Breast epithelium (tissue), 4 donors: ENCODE data around the gene TMEM19. TPM values are rescaled to one million over a fixed set of nuclear protein-coding genes. Genes with fewer than 3 reads are reported as not detected.
"Not testable (repeated sequence)": the region's sequence is repeated elsewhere in the genome, so short reads cannot be mapped to it uniquely, and the experiment has no call there.

Experiments used
- DNase-seq, 2 donors: peaks; one replicate each; pipeline ENCODE4 v3.0.0-alpha.2; 2019; ENCODE audit warnings: low spot score in 2 of 2
- H3K27ac ChIP-seq, 2 donors: fragments of 200-600 bp; sonication (generic) in 1 of 2; one replicate each; pipeline ENCODE4 v1.5.1; 2016 to 2019; ENCODE audit warnings: mild to moderate bottlenecking in 1 of 2
- H3K27me3 ChIP-seq, 2 donors: fragments of 200-600 bp; sonication (generic) in 1 of 2; one replicate each; pipeline versions ENCODE4 v1.5.1 to v1.6.0; 2017 to 2019; ENCODE audit warnings: control low read depth in 1 of 2, mild to moderate bottlenecking in 1 of 2
- H3K36me3 ChIP-seq: fragments of 200-600 bp; one replicate; pipeline ENCODE4 v1.5.1; 2019
- H3K4me1 ChIP-seq, 2 donors: fragments of 200-600 bp; sonication (generic); one replicate each; pipeline ENCODE4 v1.5.1; 2016 to 2019; ENCODE audit warnings: control low read depth in 1 of 2
- H3K4me3 ChIP-seq, 3 donors: fragments of 200-600 bp; sonication (generic); 1 replicate in 2 of 3; 2 replicates in 1 of 3; pipeline ENCODE4 v1.5.1; 2016 to 2019; ENCODE audit warnings: mild to moderate bottlenecking in 3 of 3, moderate library complexity in 2 of 3
- H3K9me3 ChIP-seq, 2 donors: fragments of 200-600 bp; sonication (generic) in 1 of 2; one replicate each; pipeline ENCODE4 v1.5.1; 2016 to 2019; ENCODE audit warnings: control low read depth in 1 of 2
- CTCF ChIP-seq, 3 donors: fragments of 450-650 bp; IDR thresholded peaks; one replicate each; pipeline ENCODE4 v1.5.1; 2016 to 2017; ENCODE audit warnings: antibody characterized with exemption in 3 of 3, mild to moderate bottlenecking in 3 of 3, moderate library complexity in 3 of 3
- POLR2A ChIP-seq: fragments of 450-650 bp; IDR thresholded peaks from one replicate; pipeline ENCODE4 v1.6.1; 2016; ENCODE audit warnings: antibody characterized with exemption, mild to moderate bottlenecking, moderate library complexity
- POLR2AphosphoS5 ChIP-seq, 3 donors: sonication (generic); formaldehyde crosslinking; IDR thresholded peaks; one replicate each; pipeline ENCODE4 v1.6.1; 2017; ENCODE audit warnings: antibody characterized with exemption in 3 of 3
- intact Hi-C: fragments of 100-400 bp; cut with DNase I; formaldehyde crosslinking; loops from one replicate; pipeline ENCODE4 v1.15.1; 2023; ENCODE audit warnings: low total_unique reads
- total RNA-seq, 3 donors: library from RNA; depleted of rRNA; stranded (reverse); fragments of >200 nt; gene quantifications; one replicate each; pipeline ENCODE4 v1.1.0, GENCODE V29; 2016

TMEM19 gene
- total RNA-seq, 3 donors from 2014 or later: 13.0 to 29.0 (median 13.4) TPM

- no peak for DNase-seq
- Histone ChIP-seq H3K36me3 (no peaks in the 10 kb centered on the region), H3K27me3 (no peaks in the 10 kb centered on the region), H3K4me3 (no peak overlapping the region), H3K9me3 (no peaks in the 10 kb centered on the region), H3K4me1 (no peaks in the 10 kb centered on the region), H3K27ac (no peak overlapping the region)
- no peak for TF ChIP-seq CTCF (IDR thresholded peaks at IDR 0.05)
- no peak for TF ChIP-seq POLR2AphosphoS5 (IDR thresholded peaks at IDR 0.05)
- intact Hi-C loops: no loop called here
These were observed 7.2 kb downstream of the TMEM19 start for GRCh38 chr12:71693126-71693525.

GRCh38 chr12:71693651-71694050, 7.8 kb downstream of the TMEM19 start:
- H3K9me3 ChIP-seq, intact Hi-C loops, H3K36me3 ChIP-seq, H3K4me1 ChIP-seq, DNase-seq, H3K27ac ChIP-seq, H3K27me3 ChIP-seq, H3K4me3 ChIP-seq: not testable (repeated sequence)

GRCh38 chr12:71694099-71694820, 8.4 kb downstream of the TMEM19 start:
- Histone ChIP-seq H3K27me3 (no peaks in the 10 kb centered on the region), H3K27ac (no peak overlapping the region), H3K4me1 (no peaks in the 10 kb centered on the region), H3K9me3 (no peaks in the 10 kb centered on the region), H3K4me3 (no peak overlapping the region), H3K36me3 (no peaks in the 10 kb centered on the region)
- no peak for DNase-seq
- TF ChIP-seq POLR2AphosphoS5 (IDR thresholded peaks at IDR 0.05) (no peak), CTCF (IDR thresholded peaks at IDR 0.05) (no peak), POLR2A (no peak)
- intact Hi-C loops: no loop called here

GRCh38 chr12:71695782-71696181, 9.9 kb downstream of the TMEM19 start:
- Histone ChIP-seq H3K27me3 (no peaks in the 10 kb centered on the region), H3K9me3 (no peaks in the 10 kb centered on the region), H3K36me3 (no peaks in the 10 kb centered on the region), H3K27ac (no peak overlapping the region), H3K4me3 (no peak overlapping the region), H3K4me1 (no peaks in the 10 kb centered on the region)
- intact Hi-C loops: no loop called here
- no peak for DNase-seq
- TF ChIP-seq POLR2A: no peak
- no peak for TF ChIP-seq POLR2AphosphoS5 (IDR thresholded peaks at IDR 0.05)
- no peak for TF ChIP-seq CTCF (IDR thresholded peaks at IDR 0.05)

GRCh38 chr12:71702181-71702580, 16.3 kb downstream of the TMEM19 start:
- H3K27ac ChIP-seq, DNase-seq, H3K9me3 ChIP-seq, intact Hi-C loops, H3K27me3 ChIP-seq, H3K36me3 ChIP-seq, H3K4me3 ChIP-seq, H3K4me1 ChIP-seq: not testable (repeated sequence)

- no peak for TF ChIP-seq POLR2AphosphoS5 (IDR thresholded peaks at IDR 0.05)
- no peak for TF ChIP-seq POLR2A
- TF ChIP-seq CTCF (IDR thresholded peaks at IDR 0.05): no peak
- no peak for DNase-seq
- no peaks in the 10 kb centered on the region for H3K27me3 ChIP-seq
- H3K27ac ChIP-seq: no peak overlapping the region
- no peak overlapping the region for H3K4me3 ChIP-seq
- H3K9me3 ChIP-seq: no peaks in the 10 kb centered on the region
- intact Hi-C loops: no loop called here
- no peaks in the 10 kb centered on the region for H3K36me3 ChIP-seq
- H3K4me1 ChIP-seq: no peaks in the 10 kb centered on the region
These were observed 16.7 kb downstream of the TMEM19 start for GRCh38 chr12:71702590-71702989.
